Measurements from ENCODE around the gene ANP32B.
"Not testable (repeated sequence)": the region's sequence is repeated elsewhere in the genome, so short reads cannot be mapped to it uniquely, and the experiment has no call there.

ANP32B gene
- 20.3 to 38.3 (median 25.4) reads per million in 4 donors for total RNA-seq

GRCh38 chr9:97982683-97983588 is at the start of gene ANP32B:
ANP32B (plus strand) TSS chr9:97983341; CDS start chr9:97983556, 215 bp downstream.
- peak; percentile 86 to 94 (median 91) for DNase-seq

GRCh38 chr9:97934321-97935115 is 48.6 kb upstream of the ANP32B start:
- no peak for DNase-seq

GRCh38 chr9:97935276-97935675 is 47.9 kb upstream of the ANP32B start:
- DNase-seq: no peak

GRCh38 chr9:97936998-97937397 is 46.1 kb upstream of the ANP32B start:
- no peak for DNase-seq

GRCh38 chr9:97938081-97938644 is 45.0 kb upstream of the ANP32B start, which contains the start of gene HEMGN:
HEMGN (minus strand) TSS chr9:97938172; CDS start chr9:97938136, 36 bp downstream.
- DNase-seq: peak in 4 of 5 donors; percentile 20 to 44 (median 32)

GRCh38 chr9:97940233-97940632 is 42.9 kb upstream of the ANP32B start:
- DNase-seq: no peak

- no peak for DNase-seq
These were observed 42.4 kb upstream of the ANP32B start for GRCh38 chr9:97940741-97941140.

- DNase-seq: no peak
These were observed 41.8 kb upstream of the ANP32B start for GRCh38 chr9:97941323-97941722.

- no peak for DNase-seq
These were observed 39.8 kb upstream of the ANP32B start for GRCh38 chr9:97943308-97943855.

GRCh38 chr9:97944612-97945011 is 38.5 kb upstream of the ANP32B start:
- DNase-seq: no peak

- not testable (repeated sequence) for DNase-seq
These were observed 37.7 kb upstream of the ANP32B start for GRCh38 chr9:97945470-97945869.

- DNase-seq: not testable (repeated sequence)
These were observed 36.0 kb upstream of the ANP32B start for GRCh38 chr9:97947094-97947493.

GRCh38 chr9:97950873-97951272 is 32.3 kb upstream of the ANP32B start:
- peak in 1 of 5 donors; percentile 36 for DNase-seq

- peak; percentile 16 to 65 (median 34) for DNase-seq
These were observed 28.6 kb upstream of the ANP32B start for GRCh38 chr9:97954550-97954989.

- DNase-seq: no peak
These were observed 26.8 kb upstream of the ANP32B start for GRCh38 chr9:97956331-97956730.

GRCh38 chr9:97958812-97959511 is 24.2 kb upstream of the ANP32B start:
- DNase-seq: no peak

- DNase-seq: no peak
These were observed 23.6 kb upstream of the ANP32B start for GRCh38 chr9:97959585-97959984.

- DNase-seq: not testable (repeated sequence)
These were observed 22.3 kb upstream of the ANP32B start for GRCh38 chr9:97960678-97961328.

- DNase-seq: no peak
These were observed 21.8 kb upstream of the ANP32B start for GRCh38 chr9:97961361-97961760.

- no peak for DNase-seq
These were observed 21.0 kb upstream of the ANP32B start for GRCh38 chr9:97962136-97962535.

- no peak for DNase-seq
These were observed 20.6 kb upstream of the ANP32B start for GRCh38 chr9:97962575-97962974.

Measured in T-helper 1 cell (primary cell).